T-helper 2 cell (primary cell): ENCODE data around the gene NRL.

Source experiments
- DNase-seq, 5 experiments: peaks; one replicate each; pipeline versions ENCODE4 v3.0.0 to v3.0.0-alpha.2; 2012 to 2022

NRL gene

GRCh38 chr14:24080888-24081738 lies 33.6 kb downstream of the NRL start:
- DNase-seq = peak; percentile 27 to 79 (median 53)

- no peak for DNase-seq
These were observed 34.6 kb downstream of the NRL start for GRCh38 chr14:24080142-24080530.

GRCh38 chr14:24079491-24080141 lies 35.1 kb downstream of the NRL start:
- DNase-seq = no peak

- no peak for DNase-seq
These were observed 36.6 kb downstream of the NRL start for GRCh38 chr14:24078146-24078545.

GRCh38 chr14:24077086-24077485 lies 37.7 kb downstream of the NRL start:
- DNase-seq = no peak

- DNase-seq = no peak
These were observed 38.5 kb downstream of the NRL start for GRCh38 chr14:24076302-24076601.

GRCh38 chr14:24075485-24076301 lies 39.1 kb downstream of the NRL start:
- DNase-seq = no peak

GRCh38 chr14:24074625-24075484 lies 39.9 kb downstream of the NRL start:
- no peak for DNase-seq

GRCh38 chr14:24072881-24073877 lies 41.6 kb downstream of the NRL start:
- no peak for DNase-seq

- DNase-seq = no peak
These were observed 42.3 kb downstream of the NRL start for GRCh38 chr14:24072436-24072835.

- DNase-seq = no peak
These were observed 42.8 kb downstream of the NRL start for GRCh38 chr14:24071836-24072430.

GRCh38 chr14:24071144-24071697 lies 43.5 kb downstream of the NRL start, which contains the start of gene CPNE6:
Gene CPNE6 (plus strand): TSS chr14:24071562. CDS start chr14:24072937, 1,375 bp downstream.
- no peak for DNase-seq

GRCh38 chr14:24070285-24071143 lies 44.2 kb downstream of the NRL start:
- no peak for DNase-seq

- no peak for DNase-seq
These were observed 45.4 kb downstream of the NRL start for GRCh38 chr14:24069411-24069735.

GRCh38 chr14:24068711-24069410 lies 45.9 kb downstream of the NRL start:
- no peak for DNase-seq

- no peak for DNase-seq
These were observed 47.3 kb downstream of the NRL start for GRCh38 chr14:24067133-24068082.

GRCh38 chr14:24066496-24067132 lies 48.1 kb downstream of the NRL start:
- DNase-seq = no peak
